NCI-H526 treated with DMSO at 0.1 percent for 48 hours (cell line): ENCODE measurements around the gene MED12L.
A peak's percentile ranks its signal among the peaks of the same experiment; 100 is the strongest.
"Not testable (repeated sequence)": the region's sequence is repeated elsewhere in the genome, so short reads cannot be mapped to it uniquely, and the experiment has no call there.

Experiments
- DNase-seq: peaks from one replicate; lab custom pipeline; 2025; lab: John Stamatoyannopoulos, UW

Gene MED12L

DNA sequence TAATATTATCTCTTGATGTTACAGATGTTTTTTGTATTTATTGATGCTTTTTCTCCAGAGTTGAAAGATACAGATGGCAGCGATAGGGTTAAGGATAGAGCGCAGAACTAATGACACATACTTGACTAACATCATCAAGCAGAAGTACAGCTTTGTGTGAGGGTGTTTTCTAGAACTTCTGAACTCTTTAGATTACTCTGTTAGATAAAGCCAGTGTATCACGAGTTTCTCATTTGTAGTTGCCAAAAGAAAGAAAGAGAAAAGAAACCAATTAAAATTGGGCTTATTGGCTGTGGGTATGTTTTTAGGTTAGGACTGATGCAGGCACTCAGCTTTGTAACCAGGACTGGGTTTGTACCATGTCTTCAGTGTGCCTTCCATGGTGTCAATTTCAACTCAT, 124.2 kb downstream of the MED12L start:
- no peak for DNase-seq

GRCh38 chr3:151210676-151211381, 125.4 kb downstream of the MED12L start:
- DNase-seq = no peak

DNA sequence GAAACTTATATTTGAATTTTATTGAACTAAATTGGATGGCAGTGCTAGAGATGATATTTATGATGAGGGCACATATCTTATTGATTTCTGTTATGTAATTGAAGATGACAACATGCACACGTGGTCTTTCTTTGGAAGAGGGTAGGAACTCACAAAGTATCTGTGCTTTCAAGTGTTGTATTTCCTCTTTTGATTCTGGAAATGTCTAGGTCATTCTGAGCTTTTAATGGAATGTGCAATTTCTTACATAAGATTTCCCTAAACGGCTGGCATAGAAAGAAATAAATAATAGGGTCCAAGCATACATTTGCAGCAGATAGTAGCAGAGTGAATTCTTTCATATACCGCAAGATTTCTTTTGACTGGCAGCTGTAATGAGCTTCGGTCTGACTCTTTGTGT, 127.7 kb downstream of the MED12L start:
- DNase-seq = no peak

DNA sequence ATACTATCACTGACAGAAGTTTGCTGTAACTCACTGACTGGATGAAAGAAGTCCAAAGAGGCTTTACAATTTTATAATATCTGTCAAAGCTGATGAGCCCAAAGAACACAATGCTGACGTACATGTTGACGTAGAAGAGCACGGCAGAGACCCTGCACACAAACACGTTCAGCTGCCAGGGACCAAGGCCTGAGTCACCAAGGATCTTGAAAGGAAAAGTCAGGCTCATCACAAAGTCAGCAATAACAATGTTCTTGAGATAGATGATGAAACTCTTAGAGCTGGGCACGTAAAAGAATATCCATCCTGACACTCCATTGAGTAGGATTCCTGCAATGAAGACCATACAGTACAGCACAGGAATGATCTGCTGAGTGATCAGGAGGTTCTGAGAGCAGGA, 128.4 kb downstream of the MED12L start:
- no peak for DNase-seq

DNA sequence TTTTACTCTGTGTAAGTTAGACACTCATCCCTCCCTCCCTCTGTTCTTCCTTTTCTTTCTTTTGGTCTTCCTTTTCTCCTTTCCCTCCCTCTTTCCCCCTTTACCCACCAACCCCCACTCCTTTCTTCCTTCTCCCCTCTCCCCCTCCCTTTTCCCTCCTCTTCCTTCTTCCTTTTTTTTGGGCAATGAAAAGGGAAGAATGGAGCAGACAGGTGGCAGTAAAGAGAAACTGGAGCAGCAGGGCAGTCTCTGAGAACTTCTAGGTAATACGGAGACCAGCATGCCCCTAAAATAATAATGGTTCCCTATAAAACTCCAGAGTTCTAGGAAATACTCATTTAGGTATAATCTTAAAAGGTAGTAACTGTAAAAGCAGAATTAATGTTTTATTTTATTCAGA, 129.0 kb downstream of the MED12L start:
- DNase-seq = no peak

DNA sequence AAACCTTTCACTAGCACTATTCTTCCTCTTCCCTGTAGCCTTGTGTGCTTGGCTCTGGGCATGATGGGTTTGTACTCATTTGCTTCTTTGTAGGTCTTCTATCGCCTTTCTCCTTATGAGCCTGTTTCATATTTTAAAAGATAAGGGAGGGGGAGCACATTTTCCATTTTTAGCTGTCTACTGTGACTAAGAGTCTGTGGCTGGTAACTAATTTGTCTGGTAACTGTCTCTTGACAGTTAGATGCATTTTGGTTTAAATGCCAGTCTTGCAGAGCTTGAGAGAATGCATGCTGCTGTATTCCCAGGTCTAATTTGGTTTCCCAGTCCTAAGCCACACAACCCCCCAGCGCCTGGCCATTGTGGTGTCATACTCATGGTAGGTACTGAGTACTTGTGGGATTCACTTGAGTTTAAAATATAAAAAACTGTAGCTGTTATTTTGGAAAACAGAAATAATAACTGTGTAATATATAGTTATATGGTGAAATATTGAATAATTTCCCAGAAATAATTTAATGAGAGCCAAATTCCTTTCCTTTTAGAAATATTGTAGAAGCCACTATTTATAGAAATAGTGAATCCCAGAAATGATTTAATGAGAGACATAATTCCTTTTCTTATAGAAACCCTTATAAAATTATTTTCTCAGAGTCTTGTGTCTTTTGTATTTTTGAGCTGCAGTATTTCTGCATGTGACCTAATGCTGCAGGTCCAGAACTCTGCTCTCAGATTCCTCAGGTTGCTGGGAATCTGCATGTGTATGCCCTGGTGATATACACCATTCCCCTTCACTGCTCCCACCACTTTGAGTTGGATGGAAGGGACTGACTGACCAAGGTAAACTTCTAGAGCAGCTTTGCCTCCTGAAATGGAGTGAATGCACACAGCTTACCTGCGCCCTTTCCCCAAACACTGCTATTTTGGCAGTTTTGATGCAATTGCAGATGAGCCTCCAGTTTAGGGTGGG, 131.5 kb downstream of the MED12L start:
- DNase-seq = no peak

DNA sequence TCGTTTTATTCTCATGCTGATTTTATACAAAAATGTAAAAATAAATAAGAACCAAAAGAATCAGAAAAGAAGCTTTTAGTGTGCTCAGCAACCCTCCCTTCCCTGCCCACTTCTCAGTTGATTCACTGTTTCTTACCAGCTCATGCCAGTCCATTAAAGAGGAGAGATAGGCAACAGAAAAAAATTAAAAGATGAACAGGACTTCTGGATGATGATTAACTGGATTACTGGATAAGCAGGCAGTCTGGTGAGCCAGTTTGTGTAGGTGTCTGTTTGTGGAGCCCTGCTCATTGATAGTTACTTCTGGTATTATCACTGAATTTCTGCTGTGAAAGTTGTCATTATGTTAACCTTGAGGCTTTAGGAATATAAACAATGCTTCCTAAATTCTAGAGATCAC, 132.7 kb downstream of the MED12L start:
- DNase-seq = no peak

DNA sequence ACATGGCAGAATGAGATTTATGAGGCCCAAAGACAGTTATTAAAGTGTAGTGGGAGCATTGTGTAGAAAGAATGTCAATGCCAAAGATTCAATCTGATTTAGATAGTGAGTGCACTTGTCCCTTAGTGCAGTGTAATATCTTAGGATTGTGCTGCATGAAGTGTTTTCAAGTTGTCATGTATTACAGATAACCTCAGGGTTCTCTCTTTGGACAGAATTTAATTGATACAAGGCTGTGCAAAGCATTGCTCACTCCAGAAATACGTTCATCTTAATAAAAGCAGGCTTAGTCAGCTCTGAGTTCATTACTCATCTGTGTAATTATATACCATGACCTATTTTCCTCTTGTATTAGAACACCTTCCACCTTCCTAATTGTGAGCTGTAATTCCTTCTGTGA, 133.6 kb downstream of the MED12L start:
- DNase-seq = no peak

- no peak for DNase-seq
These were observed 138.9 kb downstream of the MED12L start for GRCh38 chr3:151224268-151224866.

- no peak for DNase-seq
These were observed 139.8 kb downstream of the MED12L start for GRCh38 chr3:151225040-151225975.

GRCh38 chr3:151226088-151226563, 140.7 kb downstream of the MED12L start:
- DNase-seq = no peak

DNA sequence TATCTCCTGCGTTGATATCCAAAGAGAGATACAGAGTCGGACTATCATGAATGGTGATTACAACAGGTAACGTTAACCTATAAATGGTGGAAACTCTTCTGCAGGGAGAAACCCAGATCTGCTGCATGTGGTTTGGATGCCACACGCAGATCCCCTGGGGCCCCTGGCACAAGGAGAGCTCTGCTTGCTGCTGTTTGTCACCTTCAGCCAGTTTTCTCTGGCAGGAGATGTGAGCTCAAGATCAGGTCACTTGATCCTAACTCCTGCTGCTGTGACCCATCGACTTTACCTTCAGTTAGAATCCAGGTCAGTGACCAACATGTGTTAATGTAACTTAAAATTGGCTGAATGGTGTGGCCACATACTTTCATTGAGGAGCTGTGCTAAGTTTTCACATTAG, 141.4 kb downstream of the MED12L start:
- no peak for DNase-seq

GRCh38 chr3:151227266-151227806, 141.9 kb downstream of the MED12L start:
- no peak for DNase-seq

- DNase-seq = peak; percentile 45
These were observed 142.6 kb downstream of the MED12L start for GRCh38 chr3:151227807-151228665.

DNA sequence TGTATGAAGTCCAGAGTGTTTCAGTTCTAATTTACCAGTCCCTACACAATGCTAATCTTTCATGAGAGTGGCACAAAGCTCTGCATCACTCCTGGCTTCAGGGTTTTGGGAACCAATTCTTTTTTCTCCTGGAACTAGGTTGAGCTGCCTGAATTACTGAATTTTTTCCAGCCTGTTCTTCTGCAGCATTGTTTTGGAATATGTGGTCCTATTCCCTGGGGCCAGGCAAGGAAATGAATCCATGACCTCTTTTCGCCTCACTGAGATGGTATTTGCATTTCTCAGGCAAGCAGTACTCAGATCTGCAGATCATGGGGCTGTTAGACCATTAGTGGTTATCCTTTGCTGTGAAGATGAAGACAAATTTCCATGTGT, 143.2 kb downstream of the MED12L start:
- peak; percentile 80 for DNase-seq

DNA sequence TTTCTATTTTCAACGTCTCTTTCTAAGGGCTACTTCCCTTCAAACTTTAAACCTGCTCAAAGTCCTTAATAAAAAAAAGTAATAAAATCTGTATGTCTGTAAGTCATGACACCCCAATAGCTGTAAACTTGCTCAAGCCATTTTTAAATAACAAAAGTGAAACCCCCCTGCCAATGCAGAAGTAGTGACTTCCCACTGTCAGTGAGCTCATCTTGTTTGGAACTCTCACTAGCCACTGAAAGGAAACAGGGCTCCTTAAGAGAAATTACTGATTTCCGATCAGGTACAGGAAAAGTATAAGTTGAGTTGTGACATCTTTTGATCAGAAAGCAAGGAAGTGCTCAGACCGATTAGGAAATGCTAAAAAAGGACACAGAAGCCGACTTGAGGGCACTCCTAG, 145.2 kb downstream of the MED12L start:
- DNase-seq = no peak

- DNase-seq = not testable (repeated sequence)
These were observed 146.9 kb downstream of the MED12L start for GRCh38 chr3:151232403-151232802.

DNA sequence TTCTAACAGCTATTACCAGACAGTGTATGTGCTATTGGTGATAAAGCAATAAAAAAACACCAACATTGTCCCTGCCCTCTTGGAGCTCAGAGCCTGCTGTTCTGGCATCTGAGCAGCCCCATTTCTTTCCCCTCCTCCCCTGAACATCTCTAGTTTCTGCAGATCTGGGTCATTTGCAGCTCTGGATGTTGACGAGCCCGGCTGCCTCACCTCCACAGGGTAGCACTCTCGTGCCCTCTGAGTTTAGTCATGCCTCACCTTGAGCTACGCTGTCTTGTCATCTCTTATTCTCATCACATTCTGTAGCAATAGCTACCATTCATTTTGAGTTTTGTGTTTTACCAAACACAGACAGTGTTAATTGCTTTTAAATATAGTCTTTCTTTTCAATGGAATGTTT, 147.5 kb downstream of the MED12L start:
- no peak for DNase-seq

GRCh38 chr3:151234825-151235224, 149.4 kb downstream of the MED12L start:
- no peak for DNase-seq

DNA sequence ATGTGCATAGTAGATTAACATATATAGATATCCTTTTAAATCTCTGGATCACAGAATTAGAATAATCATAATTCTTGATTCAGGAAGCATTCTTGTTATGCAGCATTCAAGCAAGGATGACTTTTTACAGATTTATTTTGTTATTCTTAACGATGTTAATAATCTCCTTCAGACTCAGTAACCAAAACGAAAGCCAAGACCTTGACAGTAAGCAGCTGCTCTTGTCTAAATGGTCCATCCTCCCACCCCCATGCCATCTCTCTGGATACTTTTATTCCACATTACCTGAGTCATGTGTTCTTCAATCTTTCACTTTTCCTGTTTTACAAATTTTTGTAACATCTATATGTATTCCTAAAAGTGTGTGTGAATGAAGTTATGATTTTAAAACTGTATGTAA, 150.9 kb downstream of the MED12L start:
- no peak for DNase-seq
